ENCODE data around the gene STK17A.

STK17A gene

DNA sequence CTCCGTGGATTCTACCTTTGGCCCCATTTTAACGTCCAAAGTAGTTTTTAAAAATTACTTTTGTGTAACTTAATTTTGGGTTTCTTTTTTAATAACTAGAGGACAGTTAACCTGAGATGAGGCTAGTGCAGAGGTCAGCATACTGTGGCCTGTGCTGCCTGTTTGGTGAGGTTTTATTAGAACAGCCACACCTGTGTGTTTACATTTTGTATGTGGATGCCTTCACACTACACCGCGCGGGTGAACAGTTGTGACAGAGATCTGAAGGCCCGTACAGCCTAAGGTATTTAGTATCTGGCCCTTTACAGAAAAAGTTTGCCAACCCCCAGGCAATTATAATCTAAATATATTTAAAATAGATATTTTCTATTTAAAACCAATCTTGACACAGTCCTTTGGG lies 46.9 kb downstream of the STK17A start:
- TF ChIP-seq FOXP2 (optimal IDR thresholded peaks at IDR 0.05; ENCODE audit: borderline replicate concordance, extremely low read depth, extremely low read length, insufficient read depth) (no peak), TAF1 (IDR thresholded peaks at IDR 0.05; ENCODE audit: borderline replicate concordance, insufficient read depth, low read length) (no peak), POLR2AphosphoS5 (IDR thresholded peaks at IDR 0.05; ENCODE audit: low read depth, low read length) (no peak), SIN3A (IDR thresholded peaks at IDR 0.05; ENCODE audit: borderline replicate concordance, insufficient read depth, low read length) (no peak)
- TF ChIP-seq, protein P1, sequence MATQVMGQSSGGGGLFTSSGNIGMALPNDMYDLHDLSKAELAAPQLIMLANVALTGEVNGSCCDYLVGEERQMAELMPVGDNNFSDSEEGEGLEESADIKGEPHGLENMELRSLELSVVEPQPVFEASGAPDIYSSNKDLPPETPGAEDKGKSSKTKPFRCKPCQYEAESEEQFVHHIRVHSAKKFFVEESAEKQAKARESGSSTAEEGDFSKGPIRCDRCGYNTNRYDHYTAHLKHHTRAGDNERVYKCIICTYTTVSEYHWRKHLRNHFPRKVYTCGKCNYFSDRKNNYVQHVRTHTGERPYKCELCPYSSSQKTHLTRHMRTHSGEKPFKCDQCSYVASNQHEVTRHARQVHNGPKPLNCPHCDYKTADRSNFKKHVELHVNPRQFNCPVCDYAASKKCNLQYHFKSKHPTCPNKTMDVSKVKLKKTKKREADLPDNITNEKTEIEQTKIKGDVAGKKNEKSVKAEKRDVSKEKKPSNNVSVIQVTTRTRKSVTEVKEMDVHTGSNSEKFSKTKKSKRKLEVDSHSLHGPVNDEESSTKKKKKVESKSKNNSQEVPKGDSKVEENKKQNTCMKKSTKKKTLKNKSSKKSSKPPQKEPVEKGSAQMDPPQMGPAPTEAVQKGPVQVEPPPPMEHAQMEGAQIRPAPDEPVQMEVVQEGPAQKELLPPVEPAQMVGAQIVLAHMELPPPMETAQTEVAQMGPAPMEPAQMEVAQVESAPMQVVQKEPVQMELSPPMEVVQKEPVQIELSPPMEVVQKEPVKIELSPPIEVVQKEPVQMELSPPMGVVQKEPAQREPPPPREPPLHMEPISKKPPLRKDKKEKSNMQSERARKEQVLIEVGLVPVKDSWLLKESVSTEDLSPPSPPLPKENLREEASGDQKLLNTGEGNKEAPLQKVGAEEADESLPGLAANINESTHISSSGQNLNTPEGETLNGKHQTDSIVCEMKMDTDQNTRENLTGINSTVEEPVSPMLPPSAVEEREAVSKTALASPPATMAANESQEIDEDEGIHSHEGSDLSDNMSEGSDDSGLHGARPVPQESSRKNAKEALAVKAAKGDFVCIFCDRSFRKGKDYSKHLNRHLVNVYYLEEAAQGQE (IDR thresholded peaks at IDR 0.05; ENCODE audit: insufficient read depth in 1 of 2, low read depth in 2 of 2, low read length in 2 of 2), result no peak

- no peak for TF ChIP-seq TAF1 (IDR thresholded peaks at IDR 0.05; ENCODE audit: borderline replicate concordance, insufficient read depth, low read length)
- TF ChIP-seq, protein P1 (IDR thresholded peaks at IDR 0.05; ENCODE audit: insufficient read depth in 1 of 2, low read depth in 2 of 2, low read length in 2 of 2), result no peak
- TF ChIP-seq FOXP2 (optimal IDR thresholded peaks at IDR 0.05; ENCODE audit: borderline replicate concordance, extremely low read depth, extremely low read length, insufficient read depth), result no peak
- no peak for TF ChIP-seq SIN3A (IDR thresholded peaks at IDR 0.05; ENCODE audit: borderline replicate concordance, insufficient read depth, low read length)
- TF ChIP-seq POLR2AphosphoS5 (IDR thresholded peaks at IDR 0.05; ENCODE audit: low read depth, low read length), result no peak
Measured at GRCh38 chr7:43630482-43630881, 47.6 kb downstream of the STK17A start.

DNA sequence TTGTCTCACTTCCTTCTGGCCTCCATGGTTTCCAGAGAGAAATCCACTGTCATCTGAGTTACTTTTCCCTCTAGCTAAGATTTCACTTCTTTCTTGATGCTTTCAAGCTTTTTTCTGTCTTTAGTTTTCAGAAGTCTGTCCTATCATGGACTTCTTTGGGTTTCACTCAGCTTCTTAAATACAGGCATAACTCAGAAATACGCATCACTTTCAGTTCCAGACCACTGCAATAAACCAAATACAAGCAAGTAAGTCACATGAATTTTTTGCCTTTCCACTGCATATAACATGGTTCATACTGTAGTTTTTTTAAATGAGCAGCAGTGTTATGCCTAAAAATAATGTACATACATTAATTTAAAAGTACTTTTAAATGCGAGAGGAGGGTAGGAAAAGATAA lies 48.7 kb downstream of the STK17A start:
- TF ChIP-seq FOXP2 (optimal IDR thresholded peaks at IDR 0.05; ENCODE audit: borderline replicate concordance, extremely low read depth, extremely low read length, insufficient read depth) (no peak), TAF1 (IDR thresholded peaks at IDR 0.05; ENCODE audit: borderline replicate concordance, insufficient read depth, low read length) (no peak), POLR2AphosphoS5 (IDR thresholded peaks at IDR 0.05; ENCODE audit: low read depth, low read length) (no peak), SIN3A (IDR thresholded peaks at IDR 0.05; ENCODE audit: borderline replicate concordance, insufficient read depth, low read length) (no peak)
- TF ChIP-seq, protein P1 (IDR thresholded peaks at IDR 0.05; ENCODE audit: insufficient read depth in 1 of 2, low read depth in 2 of 2, low read length in 2 of 2), result no peak

DNA sequence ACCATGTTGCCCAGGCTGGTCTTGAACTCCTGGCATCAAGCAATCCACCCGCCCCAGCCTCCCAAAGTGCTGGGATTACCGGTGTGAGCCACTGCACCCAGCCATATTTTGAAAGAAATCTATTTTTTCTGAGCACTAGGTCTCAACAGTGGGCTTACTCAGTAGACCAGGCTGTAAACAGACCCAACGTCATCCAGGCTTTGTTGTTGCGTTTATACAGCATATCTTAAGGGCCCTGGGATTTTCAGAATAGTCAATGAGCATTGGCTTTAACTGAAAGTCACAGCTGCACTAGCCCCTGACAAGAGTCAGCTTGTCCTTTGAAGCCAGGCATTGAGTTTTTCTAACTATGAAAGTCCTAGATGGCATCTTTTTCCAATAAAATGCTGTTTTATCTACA lies 49.8 kb downstream of the STK17A start:
- TF ChIP-seq TAF1 (IDR thresholded peaks at IDR 0.05; ENCODE audit: borderline replicate concordance, insufficient read depth, low read length) (no peak), SIN3A (IDR thresholded peaks at IDR 0.05; ENCODE audit: borderline replicate concordance, insufficient read depth, low read length) (no peak), FOXP2 (optimal IDR thresholded peaks at IDR 0.05; ENCODE audit: borderline replicate concordance, extremely low read depth, extremely low read length, insufficient read depth) (no peak), POLR2AphosphoS5 (IDR thresholded peaks at IDR 0.05; ENCODE audit: low read depth, low read length) (no peak)
- TF ChIP-seq, protein P1 (IDR thresholded peaks at IDR 0.05; ENCODE audit: insufficient read depth in 1 of 2, low read depth in 2 of 2, low read length in 2 of 2), result no peak

DNA sequence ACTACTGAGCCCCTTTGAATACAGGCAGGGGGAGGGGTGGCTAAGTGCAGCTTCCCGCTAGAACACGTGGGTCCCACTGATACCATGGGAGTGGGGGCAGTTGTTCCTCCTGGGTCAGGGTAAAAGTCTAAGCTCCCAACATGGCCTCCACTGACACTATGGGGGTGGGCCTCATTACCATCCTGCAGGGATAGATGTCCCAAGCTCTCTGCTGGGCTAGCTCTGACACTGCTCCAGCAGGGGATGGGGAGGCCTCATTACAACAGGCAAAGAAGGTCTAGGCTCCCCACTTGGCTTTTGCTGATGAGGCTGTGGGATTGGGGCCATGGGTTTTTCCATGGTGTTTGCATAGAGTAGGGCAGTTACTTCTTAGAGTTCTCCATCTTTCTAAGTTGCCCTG lies 51.5 kb downstream of the STK17A start:
- TF ChIP-seq POLR2AphosphoS5 (IDR thresholded peaks at IDR 0.05; ENCODE audit: low read depth, low read length) (no peak), SIN3A (IDR thresholded peaks at IDR 0.05; ENCODE audit: borderline replicate concordance, insufficient read depth, low read length) (no peak)
